Activated T-helper 1 cell treated with Interleukin-2 at 50 U/mL for 16 hours (primary cell): ENCODE results near the gene KRTAP12-1.
"Not testable (repeated sequence)": the region's sequence is repeated elsewhere in the genome, so short reads cannot be mapped to it uniquely, and the experiment has no call there.

Experiments
- DNase-seq: peaks from one replicate; pipeline ENCODE4 v3.0.0-alpha.2; 2020; ENCODE audit warnings: low read depth

The KRTAP12-1 gene

DNA sequence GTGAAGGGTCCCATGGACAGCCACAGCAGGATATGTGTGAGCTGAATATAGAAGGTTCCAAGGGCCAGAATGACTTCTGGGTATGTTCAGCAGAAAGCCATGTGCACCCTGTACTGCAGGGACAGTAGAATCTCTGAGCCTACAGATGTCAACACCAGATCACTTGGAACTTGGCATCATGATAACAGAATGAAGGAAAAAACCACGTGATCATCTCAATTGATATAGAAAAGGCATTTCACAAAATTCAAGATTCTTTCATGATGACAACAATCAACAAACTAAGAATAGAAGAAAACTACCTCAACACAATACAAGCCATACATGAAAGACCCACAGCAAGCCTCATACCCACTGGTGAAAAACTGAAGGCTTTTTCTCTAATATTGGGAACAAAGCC, 14.4 kb downstream of the KRTAP12-1 start:
- no peak for DNase-seq

DNA sequence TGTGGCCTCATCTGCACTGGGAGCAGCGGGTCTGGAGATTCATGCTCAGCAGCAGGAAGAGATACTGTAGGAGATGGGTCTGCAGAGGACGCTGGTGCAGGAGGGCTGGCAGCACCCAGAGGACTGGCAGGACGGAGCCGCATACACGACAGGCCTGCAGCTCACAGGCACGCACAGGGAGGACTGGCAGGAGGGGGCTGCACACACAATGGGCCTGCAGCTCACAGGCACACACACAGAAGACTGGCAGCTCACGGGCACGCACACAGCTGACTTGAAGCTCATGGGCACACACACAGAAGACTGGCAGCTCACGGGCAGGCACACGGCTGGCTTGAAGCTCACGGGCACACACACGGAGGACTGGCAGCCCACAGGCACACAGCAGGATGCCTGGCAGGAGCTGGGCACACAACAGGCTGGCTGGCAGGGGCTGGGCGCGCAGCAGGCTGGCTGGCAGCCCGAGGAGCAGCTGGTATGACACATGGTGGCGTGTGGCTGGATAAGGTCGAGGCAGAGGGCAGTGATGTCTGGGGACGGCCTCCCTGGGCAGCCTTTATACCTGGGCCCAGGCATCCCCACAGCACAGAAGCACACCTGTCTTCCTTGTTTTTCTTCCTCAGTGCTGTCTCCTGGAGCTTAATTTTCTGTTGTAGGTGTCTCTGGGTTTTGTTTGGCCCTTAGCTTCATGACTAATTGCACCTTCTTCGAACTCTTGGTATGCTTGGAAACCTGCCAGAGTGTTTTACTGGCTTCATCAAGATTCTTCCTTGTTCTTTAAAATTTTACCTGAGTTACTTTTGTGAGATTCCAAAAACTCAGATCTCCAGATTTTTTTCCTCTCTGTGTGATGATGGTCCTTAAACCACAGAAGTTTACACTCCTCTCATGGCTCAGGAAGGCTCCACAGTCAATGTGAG, 15.3 kb downstream of the KRTAP12-1 start, which contains the start of gene KRTAP12-2:
Gene KRTAP12-2 (minus strand): TSS at position 527 of the 920 bp plus-strand sequence. CDS start 41 bp downstream, at position 486.
- no peak for DNase-seq

DNA sequence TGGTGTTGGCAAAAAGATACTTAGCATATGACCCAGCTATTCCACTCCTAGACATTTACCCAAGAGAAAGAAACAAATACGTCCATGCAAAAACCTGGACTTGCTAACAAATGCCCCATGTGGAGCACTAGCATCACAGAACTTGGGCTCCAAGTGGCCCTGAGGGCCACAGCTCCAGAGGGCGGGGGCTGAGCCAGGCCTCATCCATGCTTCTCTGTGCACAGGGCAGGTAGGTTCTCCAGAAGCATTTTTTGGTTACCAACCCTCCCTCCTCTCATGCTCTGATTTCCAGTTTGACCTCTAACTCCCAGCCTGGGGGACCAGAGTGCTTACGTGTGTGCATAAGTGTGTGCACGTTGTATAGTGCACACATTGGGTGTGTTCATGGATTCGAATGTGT, 17.3 kb downstream of the KRTAP12-1 start:
- DNase-seq: no peak

DNA sequence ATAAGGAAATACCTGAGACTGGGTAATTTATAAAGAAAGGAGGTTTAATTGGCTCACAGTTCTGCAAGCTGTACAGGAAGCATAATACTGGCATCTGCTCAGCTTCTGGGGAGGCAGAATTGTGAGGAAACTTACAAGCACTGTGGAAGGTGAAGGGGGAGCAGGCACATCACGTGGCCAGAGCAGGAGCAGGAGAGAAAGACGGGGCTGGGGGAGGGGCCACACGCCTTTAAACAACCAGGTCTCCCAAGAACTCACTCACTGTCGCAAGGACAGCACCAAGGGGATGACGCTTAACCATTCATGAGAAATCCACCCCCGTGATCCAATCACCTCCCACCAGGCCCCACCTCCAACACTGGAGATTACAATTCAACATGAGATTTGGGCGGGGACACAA, 20.4 kb downstream of the KRTAP12-1 start:
- not testable (repeated sequence) for DNase-seq

DNA sequence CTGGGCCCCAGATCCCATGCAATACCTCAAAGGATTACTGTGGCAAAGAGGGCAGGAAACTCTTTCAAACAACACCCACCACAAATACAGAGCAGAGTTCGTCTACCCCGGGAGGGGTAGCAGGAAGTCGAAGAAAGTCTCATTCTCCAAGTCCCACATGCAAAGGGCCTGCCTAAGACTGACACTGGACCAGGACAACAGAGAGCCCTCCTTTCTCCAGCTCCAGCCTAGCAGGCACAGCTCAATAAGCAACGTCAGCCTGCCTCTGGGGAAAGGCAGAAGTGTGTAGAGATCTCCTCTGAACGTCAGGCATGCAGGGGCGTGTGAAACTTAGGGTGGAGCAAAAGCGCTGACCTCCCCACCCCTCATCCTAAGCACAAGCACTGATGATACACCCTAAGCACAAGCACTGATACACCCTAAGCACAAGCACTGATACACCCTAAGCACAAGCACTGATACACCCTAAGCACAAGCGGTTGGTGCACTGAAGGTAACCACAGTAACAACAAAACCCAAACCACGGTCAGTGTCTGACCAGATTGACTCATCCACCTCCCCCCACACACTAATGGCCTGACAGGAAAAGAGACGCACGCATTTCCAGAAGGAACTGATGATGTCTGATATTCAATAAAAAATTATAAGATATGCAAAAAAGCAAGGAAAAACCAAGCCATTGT, 22.9 kb downstream of the KRTAP12-1 start:
- no peak for DNase-seq

DNA sequence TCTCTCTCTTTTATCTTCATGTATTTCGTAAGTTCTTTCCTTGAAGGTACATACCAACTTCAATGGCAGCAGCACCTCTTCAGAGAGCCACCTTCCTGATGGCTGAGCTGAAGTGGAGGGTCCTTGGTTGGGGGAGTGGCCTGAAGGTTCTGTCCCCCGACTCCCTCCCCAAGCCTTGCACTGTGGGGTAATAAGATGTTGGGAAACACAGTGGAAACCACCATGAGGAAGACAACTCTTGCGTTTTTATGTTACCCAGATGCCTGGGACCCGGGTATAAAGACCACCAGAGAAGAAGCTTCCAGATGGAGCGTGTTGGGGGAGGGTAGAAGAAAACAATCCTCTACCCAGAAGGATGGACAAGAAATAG, 23.4 kb downstream of the KRTAP12-1 start:
- no peak for DNase-seq

DNA sequence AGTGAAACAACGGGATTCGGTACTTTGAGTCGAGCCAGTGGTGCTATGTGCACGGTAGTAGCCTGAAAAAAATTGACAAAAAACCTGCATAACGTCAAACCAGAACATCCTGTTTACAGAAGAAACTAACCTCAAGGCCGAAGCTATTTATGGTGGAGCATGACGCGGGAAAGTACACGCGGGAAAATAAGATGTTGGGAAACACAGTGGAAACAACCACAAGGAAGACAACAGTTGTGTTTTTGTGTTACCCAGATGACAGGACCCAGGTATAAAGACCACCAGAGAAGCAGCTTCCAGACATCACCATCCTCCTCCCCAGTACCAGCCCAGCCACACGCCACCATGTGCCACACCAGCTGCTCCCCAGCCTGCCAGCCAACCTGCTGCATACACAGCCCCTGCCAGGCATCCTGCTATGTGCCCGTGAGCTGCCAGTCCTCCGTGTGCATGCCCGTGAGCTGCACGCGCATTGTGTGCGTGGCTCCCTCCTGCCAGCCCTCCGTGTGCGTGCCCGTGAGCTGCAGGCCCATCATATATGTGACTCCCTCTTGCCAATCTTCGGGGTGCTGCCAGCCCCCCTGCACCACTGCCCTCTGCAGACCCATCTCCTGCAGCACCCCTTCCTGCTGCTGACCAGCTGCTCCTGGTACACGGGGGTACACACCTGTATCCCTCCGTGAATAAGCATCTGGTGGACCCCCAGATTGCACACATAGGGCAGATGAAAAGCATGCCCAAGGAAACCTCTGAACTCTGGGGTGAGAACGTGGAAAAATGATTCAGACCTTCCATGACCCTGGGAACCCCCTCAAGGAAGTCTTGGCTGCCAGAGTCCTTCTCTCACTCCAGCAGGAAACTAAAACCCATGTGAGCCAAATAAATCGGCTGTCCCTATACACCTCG, 24.1 kb downstream of the KRTAP12-1 start, which contains the start of gene KRTAP12-3:
Gene KRTAP12-3 (plus strand): TSS at position 298 of the 906 bp plus-strand sequence. CDS start 48 bp downstream, at position 346.
- DNase-seq: peak; percentile 41

DNA sequence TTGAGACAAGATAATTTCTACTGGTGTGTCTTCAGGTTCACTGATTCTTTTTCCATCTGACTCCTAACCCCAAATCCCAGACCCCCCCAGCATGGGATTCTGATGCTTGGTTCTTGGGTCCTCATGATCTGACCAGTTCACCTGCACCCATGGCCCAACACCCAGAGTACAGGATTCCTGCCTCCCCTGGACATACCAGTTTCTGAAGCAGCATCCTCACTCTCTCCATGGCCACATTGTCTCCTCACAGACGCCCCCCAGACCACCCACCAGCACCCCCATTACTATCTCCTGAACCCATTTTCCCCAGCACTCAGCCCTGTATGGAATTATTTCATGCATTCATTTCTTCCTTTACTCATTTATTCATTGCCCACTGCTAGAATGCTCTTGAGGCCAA, 25.1 kb downstream of the KRTAP12-1 start:
- DNase-seq: no peak

DNA sequence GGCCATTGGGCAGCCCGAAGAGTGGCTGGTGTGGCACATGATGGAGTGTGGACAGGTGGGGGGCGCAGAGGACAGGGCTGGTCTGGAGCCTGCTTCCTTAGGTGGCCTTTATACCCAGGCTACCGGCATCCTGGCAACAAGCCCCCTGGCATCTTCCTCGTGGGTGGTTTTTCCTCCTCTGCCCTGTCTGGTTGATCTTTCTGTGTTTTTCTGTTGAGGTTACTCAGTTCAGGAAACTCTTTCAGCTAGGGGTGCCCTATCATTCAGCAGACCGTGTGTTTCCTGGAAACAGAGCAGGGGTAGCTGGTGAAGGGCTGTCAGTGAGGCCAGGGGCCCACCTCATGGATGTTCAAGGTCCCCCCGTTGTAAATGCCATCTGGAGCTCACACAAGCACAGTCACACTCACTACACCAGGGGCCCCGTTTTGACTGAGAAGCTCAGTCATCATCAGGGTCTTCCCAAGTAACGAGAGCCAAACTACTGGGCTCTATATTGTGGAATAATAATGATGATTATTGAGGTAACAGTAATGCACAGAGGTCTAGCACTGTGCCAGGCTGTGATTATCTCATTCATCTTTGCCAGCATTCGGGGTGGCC, 27.3 kb downstream of the KRTAP12-1 start, which contains the start of gene KRTAP12-4:
Gene KRTAP12-4 (minus strand): TSS at position 84 of the 600 bp plus-strand sequence. CDS start 45 bp downstream, at position 39.
- DNase-seq: no peak

DNA sequence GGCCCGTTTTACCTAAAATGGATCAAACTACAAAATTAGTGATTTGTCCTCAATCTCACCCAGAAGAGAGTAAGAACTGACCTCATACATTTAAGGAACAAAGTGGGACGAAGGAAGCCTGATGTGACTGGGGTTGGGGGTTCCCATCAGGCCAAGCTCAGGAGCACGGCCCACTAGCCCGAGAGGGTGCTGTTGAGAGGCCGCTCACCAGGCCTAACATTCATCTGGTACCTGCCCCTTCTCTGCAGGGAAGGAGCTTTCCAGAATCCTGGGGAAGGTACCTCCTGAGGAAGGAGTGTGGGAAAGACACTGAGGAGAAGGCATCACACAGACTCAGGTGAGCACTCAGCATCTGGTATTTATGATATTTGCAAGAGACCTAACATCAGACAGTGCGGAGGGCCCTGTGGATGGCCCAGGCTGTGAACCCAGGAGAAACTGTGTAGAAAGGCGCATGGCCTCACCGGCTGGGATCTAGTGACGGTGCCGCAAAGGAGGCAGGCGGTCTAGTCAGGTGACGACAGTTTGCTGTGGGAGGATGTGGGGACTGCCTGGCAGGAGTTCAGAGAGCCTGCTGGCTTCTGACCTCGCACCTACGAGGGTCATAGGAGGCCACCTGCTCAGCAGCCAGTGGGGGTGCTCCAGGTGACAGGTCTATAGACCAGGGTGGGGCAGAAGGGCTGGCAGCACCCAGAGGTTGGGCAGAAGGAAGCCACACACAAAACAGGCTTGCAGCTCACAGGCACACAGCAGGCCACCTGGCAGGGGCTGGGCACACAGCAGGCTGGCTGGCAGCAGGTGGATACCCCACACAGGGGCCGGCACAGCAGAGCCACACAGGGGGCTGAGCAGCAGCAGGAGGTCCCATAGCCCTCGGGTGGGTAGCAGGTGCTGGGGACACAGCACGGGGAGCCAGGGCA, 28.0 kb downstream of the KRTAP12-1 start:
- DNase-seq: peak; percentile 40

DNA sequence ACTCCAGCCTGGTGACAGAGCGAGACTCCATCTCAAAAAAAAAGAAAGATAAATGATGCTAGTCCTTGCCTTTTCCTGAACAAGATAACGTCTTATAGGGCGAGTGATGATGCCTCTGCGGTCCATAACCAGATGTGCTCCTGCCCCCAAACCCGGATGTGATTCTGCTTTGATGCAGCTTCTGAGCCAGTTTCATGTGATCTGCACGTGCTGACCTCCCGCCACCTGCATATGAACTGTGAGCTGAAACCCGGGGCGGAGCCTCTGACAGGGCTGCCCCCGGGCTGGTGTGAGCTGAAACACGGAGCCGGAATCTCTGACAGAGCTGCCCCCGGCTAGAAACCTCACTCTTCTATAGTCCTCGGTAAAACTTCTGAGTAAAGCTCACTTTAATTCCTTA, 28.8 kb downstream of the KRTAP12-1 start:
- DNase-seq: no peak

DNA sequence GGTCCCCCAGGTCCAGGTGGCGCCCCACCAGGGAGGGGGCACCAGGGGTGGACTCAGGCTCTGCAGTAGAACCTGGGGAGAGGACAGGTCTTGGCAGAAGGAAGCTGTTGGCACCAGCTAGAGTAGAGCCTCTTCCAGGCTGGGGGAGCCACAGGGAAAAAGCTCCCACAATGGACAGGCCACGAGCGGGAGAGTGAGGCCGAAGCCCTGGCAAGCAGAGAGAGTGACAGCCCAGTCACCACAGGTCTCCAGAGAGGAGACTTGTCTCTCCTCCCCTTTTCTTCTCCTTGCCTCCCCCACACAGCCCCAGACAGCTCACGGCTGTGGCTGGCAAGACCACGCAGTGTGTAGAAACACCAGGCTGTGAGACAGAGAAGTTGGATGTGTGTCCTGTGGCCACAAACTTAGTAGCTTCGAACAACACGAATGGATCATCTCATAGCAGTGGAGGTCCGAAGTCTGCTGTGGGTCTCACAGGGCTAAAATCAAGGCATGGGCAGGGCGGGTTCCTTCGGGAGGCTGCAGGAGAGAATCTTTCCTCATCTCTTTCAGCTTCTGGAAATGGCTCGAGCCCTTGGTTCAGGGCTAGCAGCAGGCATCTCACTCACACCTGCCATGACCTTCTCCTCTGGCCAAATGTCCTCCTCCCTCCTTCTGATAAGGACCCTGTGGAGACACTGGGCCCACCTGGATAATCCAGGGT, 30.8 kb downstream of the KRTAP12-1 start:
- no peak for DNase-seq

DNA sequence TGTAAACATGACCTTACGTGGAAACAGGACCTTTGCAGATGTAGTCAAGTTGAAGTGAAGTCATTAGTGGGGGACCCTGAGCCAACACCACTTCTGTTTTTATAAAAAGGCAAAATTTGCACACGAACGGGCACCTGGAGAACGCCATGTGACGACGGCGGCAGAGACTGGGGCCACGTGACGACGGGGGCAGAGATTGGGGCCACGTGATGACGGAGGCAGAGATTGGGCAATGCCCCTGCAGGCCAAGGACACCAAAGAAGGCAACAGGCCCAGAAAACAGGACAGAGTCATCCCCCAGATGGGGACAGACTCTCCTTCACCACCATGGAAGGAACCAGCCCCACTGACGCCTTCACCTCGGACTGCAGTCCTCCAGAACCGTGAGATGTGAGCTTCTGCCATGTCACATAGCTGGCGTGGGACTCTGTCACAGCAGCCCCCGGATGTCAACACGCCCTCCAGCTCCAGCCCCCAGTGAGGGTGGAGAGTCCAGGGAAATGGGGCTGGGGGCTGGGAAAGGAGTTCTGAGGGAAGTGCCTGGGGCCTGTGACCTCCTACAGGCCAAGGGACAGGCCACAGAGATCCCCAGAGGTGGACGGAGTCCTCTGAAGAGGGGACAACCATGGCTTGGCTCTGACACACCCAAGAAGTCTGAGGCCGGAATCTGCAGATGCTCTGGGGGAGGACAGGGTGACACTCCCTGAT, 31.5 kb downstream of the KRTAP12-1 start:
- DNase-seq: no peak

DNA sequence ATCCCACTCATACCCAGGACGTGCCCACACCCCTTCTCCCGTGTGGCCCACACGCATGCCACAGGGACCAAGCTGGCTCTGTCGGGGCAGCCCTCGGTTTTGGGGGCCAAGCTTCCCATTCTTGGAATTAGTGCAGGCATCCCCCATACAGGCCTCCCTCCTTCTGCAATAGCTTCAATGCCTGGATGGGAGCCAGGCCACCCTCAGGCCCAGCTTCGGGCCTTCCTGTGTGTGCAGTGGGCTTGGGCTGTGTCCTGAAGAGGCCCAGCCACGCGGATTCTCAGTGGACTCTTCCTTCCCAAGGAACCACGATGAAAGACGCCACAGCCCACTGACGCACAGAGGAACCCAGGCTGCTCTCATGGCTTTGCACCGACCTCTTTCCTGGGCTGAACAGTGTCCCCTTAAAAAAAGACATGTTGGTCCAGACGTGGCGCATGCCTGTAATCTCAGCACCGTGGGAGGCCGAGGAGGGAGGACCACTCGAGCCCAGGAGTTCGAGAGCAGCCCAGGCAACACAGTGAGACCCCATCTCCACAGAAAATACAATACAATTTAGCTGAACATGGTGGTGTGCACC, 32.4 kb downstream of the KRTAP12-1 start:
- no peak for DNase-seq

DNA sequence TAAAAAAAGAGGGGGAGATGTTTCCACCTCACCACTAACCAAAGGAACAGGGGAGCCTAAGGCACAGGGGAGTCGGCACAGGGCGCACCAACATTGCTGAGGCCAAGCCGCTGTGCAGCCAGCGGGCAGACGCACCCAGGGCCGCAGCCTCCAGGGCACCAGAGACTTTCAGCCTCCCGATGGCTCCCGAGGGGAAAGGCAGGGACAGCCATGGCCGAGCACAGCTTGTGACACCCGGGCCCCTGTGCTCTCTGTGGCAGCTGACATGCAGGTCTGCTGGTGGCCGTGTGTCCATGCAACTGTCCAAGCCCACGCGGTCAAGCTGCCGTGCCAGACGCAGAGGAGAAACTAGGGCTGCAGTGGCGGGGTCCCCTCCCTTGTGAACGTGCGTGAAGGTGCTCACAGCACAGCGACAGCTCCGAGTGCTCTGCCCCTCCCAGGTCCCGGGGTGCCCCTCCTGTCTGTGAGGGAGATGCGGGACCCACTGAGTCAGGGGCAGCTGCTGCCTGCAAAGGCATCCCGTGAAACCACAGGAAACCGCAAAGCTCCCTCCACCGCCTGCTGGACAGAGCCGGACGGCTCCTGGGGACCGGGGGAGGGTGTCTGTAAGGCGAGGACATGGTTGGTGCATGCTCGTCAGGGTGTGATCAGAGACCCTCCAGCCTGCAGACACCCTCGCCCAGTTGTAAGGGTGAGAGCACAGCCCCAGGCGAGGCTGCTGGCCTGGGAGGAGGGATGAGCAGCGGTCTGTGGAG, 33.2 kb downstream of the KRTAP12-1 start:
- DNase-seq: no peak

DNA sequence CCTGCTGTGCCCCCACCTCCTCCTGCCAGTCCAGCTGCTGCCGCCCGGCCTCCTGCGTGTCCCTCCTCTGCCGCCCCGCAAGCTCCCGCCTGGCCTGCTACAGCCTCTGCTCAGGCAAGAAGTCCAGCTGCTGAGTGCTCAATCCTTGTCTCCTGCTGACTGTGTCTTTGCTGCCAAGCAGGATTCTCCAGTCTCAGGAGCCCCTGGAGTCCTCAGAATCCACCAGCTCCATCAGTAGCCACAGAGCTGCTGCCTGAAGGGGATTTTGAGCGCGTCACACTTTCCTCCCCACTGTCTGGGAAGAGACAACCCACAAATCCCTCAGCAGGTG, 34.8 kb downstream of the KRTAP12-1 start:
- DNase-seq: no peak

DNA sequence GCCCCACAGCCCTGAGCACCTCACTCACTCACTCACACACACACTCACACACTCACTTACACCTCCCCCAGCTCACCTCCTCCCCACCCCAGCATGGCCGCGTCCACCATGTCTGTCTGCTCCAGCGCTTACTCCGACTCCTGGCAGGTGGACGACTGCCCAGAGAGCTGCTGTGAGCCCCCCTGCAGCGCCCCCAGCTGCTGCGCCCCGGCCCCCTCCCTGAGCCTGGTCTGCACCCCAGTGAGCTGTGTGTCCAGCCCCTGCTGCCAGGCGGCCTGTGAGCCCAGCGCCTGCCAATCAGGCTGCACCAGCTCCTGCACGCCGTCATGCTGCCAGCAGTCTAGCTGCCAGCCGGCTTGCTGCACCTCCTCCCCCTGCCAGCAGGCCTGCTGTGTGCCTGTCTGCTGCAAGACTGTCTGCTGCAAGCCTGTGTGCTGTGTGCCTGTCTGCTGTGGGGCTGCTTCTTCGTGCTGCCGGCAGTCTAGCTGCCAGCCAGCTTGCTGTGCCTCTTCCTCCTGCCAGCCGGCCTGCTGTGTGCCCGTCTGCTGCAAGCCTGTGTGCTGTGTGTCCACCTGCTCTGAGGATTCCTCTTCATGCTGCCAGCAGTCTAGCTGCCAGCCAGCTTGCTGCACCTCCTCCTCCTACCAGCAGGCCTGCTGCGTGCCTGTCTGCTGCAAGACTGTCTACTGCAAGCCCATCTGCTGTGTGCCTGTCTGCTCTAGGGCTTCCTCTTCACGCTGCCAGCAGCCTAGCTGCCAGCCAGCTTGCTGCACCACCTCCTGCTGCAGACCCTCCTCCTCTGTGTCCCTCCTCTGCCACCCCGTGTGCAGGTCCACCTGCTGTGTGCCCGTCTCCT, 35.4 kb downstream of the KRTAP12-1 start, which contains the start of gene KRTAP10-11:
Gene KRTAP10-11 (plus strand): TSS at position 49 of the 856 bp plus-strand sequence. CDS start 45 bp downstream, at position 94.
- not testable (repeated sequence) for DNase-seq
